ENCODE results near the gene TPTE2.

GRCh38 chr13:19596086-19596485, 34.8 kb upstream of the TPTE2 start:
- no peak for TF ChIP-seq EP300 (IDR thresholded peaks at IDR 0.05; ENCODE audit: borderline replicate concordance in 1 of 2, low read depth in 1 of 2, low read length in 1 of 2)
- TF ChIP-seq CTCF (IDR thresholded peaks at IDR 0.05), result no peak
- TF ChIP-seq POLR2AphosphoS5 (IDR thresholded peaks at IDR 0.05; ENCODE audit: low read depth, low read length), result no peak
- TF ChIP-seq RCOR1 (IDR thresholded peaks at IDR 0.05; ENCODE audit: low read length), result no peak
- TF ChIP-seq GABPA (IDR thresholded peaks at IDR 0.05; ENCODE audit: low read depth), result no peak
- TF ChIP-seq YY1 (IDR thresholded peaks at IDR 0.05; ENCODE audit: low read depth), result no peak
- no peak for TF ChIP-seq SIN3A (IDR thresholded peaks at IDR 0.05; ENCODE audit: borderline replicate concordance, low read depth, low read length)
- no peak for TF ChIP-seq PBX3 (IDR thresholded peaks at IDR 0.05)
- no peak for TF ChIP-seq FOXM1 (IDR thresholded peaks at IDR 0.05; ENCODE audit: low read depth)
- TF ChIP-seq RAD21 (IDR thresholded peaks at IDR 0.05; ENCODE audit: low read length), result no peak

Measured in SK-N-SH (cell line).